IMR-90 (cell line): ENCODE measurements around the gene USP20. TPM values are rescaled to one million over a fixed set of nuclear protein-coding genes. Genes with fewer than 3 reads are reported as not detected.

Experiments used
- BHLHE40 ChIP-seq: fragments of 150-350 bp; IDR thresholded peaks from 2 replicates; pipeline ENCODE4 v1.6.1; 2016; ENCODE audit warnings: mild to moderate bottlenecking, low read depth, low read length
- FOS ChIP-seq: fragments of 150-350 bp; IDR thresholded peaks from 2 replicates; pipeline ENCODE4 v1.6.1; 2016; ENCODE audit warnings: low read depth, low read length
- MAFK ChIP-seq: IDR thresholded peaks from 2 replicates; pipeline ENCODE4 v1.6.1; 2012; ENCODE audit warnings: low read depth, low read length, improper control_type of control experiment
- MAZ ChIP-seq: IDR thresholded peaks from 2 replicates; pipeline ENCODE4 v1.6.1; 2012; ENCODE audit warnings: low read depth, mild to moderate bottlenecking, low read length, improper control_type of control experiment, moderate library complexity, borderline replicate concordance
- NFE2L2 ChIP-seq: fragments of 150-350 bp; IDR thresholded peaks from 2 replicates; pipeline ENCODE4 v1.6.1; 2016; ENCODE audit warnings: low read depth, mild to moderate bottlenecking, low read length
- polyA plus RNA-seq, 3 experiments: library from polyadenylated mRNA; depleted of rRNA; stranded (reverse); fragments of >200 nt; gene quantifications; 2 replicates each; pipeline ENCODE4 v1.2.3, GENCODE V29; 2012; ENCODE audit warnings: low replicate concordance in 1 of 3
- total RNA-seq: library from RNA; depleted of rRNA; stranded (reverse); fragments of >200 nt; gene quantifications from 2 replicates; pipeline ENCODE4 v1.2.3, GENCODE V29; 2012
- TF ChIP-seq, protein P1 (sequence below): fragments of 150-350 bp; IDR thresholded peaks from 2 replicates; pipeline ENCODE4 v1.6.1; 2017; ENCODE audit warnings: mild to moderate bottlenecking, antibody characterized with exemption, low read length, low read depth

The USP20 gene
- total and polyA plus RNA-seq, 2 of the 4 experiments (the other 2 are of a cell fraction): 3.8 to 21.6 TPM

DNA sequence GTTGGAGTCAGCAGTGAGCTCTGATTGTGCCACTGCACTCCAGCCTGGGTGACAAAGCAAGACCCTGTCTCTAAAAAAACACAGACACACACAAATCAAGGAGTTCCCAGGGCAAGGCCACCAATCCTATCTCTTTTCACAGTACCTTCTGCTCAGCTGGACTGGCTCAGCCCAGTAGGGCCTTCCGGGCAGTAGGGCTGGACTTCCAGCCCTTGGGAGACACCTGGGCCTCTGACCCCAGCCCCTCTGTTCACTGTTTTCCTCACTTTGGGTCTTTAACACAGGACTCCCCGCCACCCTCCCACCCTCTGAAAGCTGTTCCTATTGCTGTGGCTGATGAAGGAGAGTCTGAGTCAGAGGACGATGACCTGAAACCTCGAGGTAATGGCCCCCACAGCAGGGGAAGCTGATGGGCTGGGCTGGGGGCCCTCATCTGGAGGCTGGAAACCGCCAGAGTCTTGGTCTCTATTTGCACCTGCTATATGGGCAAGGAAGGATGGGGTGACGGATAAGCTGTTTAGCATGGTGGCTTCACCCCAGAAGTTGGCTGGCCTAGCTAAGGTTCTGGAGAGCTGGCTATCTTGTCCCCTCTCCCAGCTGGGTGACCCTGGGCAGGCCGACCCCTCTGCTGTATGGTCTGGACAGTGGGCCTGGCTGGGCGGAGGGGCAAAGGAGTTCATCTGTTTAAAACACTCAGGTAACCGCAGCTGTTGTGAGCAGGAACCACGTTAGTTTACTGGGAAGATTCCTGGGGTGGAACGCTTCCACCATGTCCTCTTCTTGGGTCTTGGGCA is 25.6 kb downstream of the USP20 start (continued):
- no peak for TF ChIP-seq MAFK
- TF ChIP-seq, protein P1, sequence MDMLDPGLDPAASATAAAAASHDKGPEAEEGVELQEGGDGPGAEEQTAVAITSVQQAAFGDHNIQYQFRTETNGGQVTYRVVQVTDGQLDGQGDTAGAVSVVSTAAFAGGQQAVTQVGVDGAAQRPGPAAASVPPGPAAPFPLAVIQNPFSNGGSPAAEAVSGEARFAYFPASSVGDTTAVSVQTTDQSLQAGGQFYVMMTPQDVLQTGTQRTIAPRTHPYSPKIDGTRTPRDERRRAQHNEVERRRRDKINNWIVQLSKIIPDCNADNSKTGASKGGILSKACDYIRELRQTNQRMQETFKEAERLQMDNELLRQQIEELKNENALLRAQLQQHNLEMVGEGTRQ: no peak
- no peak for TF ChIP-seq BHLHE40
- TF ChIP-seq MAZ: no peak
- TF ChIP-seq NFE2L2: no peak
- no peak for TF ChIP-seq FOS
